HUES64 (cell line): ENCODE data around the gene FGF21.
A peak's percentile ranks its signal among the peaks of the same experiment; 100 is the strongest.

Source experiments
- H3K27ac ChIP-seq: 2 replicates; pipeline ENCODE4 v1.7.0; 2013; ENCODE audit warnings: low read depth, low read length, inconsistent platforms
- H3K27me3 ChIP-seq: 2 replicates; pipeline ENCODE4 v1.6.1; 2013; ENCODE audit warnings: mild to moderate bottlenecking, low read length; ENCODE audit not compliant: insufficient read depth
- H3K36me3 ChIP-seq: 2 replicates; pipeline ENCODE4 v1.6.1; 2013; ENCODE audit warnings: mild to moderate bottlenecking, low read length; ENCODE audit not compliant: insufficient read depth
- H3K4me1 ChIP-seq: 2 replicates; pipeline ENCODE4 v1.6.1; 2013; ENCODE audit warnings: mild to moderate bottlenecking, low read length, moderate library complexity; ENCODE audit not compliant: insufficient read depth
- H3K4me3 ChIP-seq: 2 replicates; pipeline ENCODE4 v1.5.1; 2013; ENCODE audit warnings: mild to moderate bottlenecking, low read length, moderate library complexity
- H3K9ac ChIP-seq: 2 replicates; pipeline ENCODE4 v1.6.1; 2013; ENCODE audit warnings: mild to moderate bottlenecking, low read depth, low read length
- H3K9me3 ChIP-seq: 2 replicates; pipeline ENCODE4 v1.6.1; 2013; ENCODE audit warnings: low read depth, low read length; ENCODE audit not compliant: insufficient read depth
- WGBS: fragments of 150-250, 120-280 bp; methylation state at CpG from one replicate; pipeline ENCODE4 v1.1.7; 2013; ENCODE audit warnings: missing lambda C conversion rate; 5-methylcytosine and 5-hydroxymethylcytosine counted together

Gene FGF21

DNA sequence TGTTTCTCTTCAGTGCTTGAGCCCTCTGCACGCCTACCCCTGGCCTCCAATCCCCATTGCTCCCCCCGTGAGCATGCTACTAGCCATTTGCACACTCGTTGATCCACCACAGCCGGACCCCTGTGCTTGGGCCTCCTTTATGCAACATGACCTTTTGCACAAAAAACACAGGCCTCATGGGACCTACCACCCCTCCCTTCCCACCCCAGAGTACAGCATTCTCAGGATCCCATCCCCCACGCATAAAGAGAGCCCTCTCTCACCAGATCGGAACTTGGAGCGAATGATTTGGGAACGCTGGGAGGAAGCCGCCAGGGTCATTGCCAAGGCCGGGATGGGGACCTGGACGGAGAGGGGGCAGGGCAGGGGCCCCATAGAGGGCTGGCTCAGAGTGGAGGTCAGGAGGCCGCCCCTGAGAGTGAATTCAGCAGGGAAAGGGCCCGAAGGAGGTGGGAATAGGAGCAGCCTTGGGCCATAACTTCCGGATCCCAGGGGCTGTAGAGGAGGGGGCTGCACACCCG is 36.6 kb upstream of the FGF21 start:
- no peak overlapping the region for H3K27ac ChIP-seq
- WGBS: 57% methylated on average over 15 of the region's 15 CpGs
- peaks cover 26% of the 10 kb centered on the region for H3K4me1 ChIP-seq
- H3K27me3 ChIP-seq: no peaks in the 10 kb centered on the region
- no peaks in the 10 kb centered on the region for H3K36me3 ChIP-seq
- no peak overlapping the region for H3K4me3 ChIP-seq
- no peaks in the 10 kb centered on the region for H3K9me3 ChIP-seq
- no peak overlapping the region for H3K9ac ChIP-seq

GRCh38 chr19:48719263-48720171 is 35.8 kb upstream of the FGF21 start, which contains the start of gene MAMSTR:
TSS of gene MAMSTR (minus strand) at chr19:48719725. CDS start at chr19:48719031, 694 bp downstream.
- peaks cover 26% of the 10 kb centered on the region for H3K4me1 ChIP-seq
- WGBS: 81% methylated on average over 33 of the region's 33 CpGs
- H3K36me3 ChIP-seq: no peaks in the 10 kb centered on the region
- H3K27ac ChIP-seq: no peak within 1 kb of the TSS
- H3K9me3 ChIP-seq: no peaks in the 10 kb centered on the region
- no peak within 1 kb of the TSS for H3K9ac ChIP-seq
- H3K4me3 ChIP-seq: peak within 1 kb of the TSS; percentile 82
- no peaks in the 10 kb centered on the region for H3K27me3 ChIP-seq

GRCh38 chr19:48720251-48720612 is 35.1 kb upstream of the FGF21 start:
- no peak overlapping the region for H3K27ac ChIP-seq
- no peaks in the 10 kb centered on the region for H3K9me3 ChIP-seq
- WGBS: 28% methylated on average over 12 of the region's 12 CpGs
- H3K4me3 ChIP-seq: peak overlapping the region; percentile 82
- H3K4me1 ChIP-seq: peaks cover 20% of the 10 kb centered on the region
- no peaks in the 10 kb centered on the region for H3K36me3 ChIP-seq
- H3K27me3 ChIP-seq: no peaks in the 10 kb centered on the region
- no peak overlapping the region for H3K9ac ChIP-seq

DNA sequence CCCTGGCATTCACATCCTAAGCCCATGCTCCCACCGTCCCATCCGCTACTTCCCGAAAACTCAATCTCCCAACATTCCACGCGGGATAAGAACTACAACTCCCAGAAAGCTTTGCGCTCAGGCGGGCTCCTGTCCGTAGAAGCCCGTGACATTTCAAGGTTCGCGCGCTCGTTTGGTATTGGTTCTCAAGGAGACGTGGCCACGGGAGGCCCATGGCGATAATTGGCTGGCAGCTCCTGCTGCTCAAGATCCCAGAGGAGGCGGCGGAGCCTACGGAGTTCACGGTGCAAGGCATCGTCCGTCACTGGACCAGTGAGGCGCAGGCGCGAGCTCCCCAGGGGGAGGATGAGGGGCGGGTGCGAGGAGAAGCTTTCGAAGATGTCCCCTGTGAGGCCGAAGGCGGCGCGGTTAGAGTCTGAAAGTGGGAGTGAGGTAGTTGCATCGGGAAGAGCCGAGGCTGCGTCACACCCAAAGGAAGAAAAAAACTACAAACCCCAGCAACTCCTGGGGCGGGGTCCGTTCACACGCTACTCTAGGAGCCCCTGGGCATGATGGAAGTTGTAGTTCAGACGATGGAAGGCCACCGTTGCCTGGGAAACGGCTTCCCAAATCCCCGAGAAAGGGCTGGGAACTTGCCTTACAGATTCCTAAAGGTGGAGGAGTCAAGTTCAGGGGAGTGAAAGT is 34.6 kb upstream of the FGF21 start:
- Histone ChIP-seq H3K36me3 (no peaks in the 10 kb centered on the region), H3K9me3 (no peaks in the 10 kb centered on the region), H3K4me1 (peaks cover 19% of the 10 kb centered on the region), H3K27ac (peak overlapping the region; percentile 75), H3K27me3 (no peaks in the 10 kb centered on the region), H3K4me3 (peak overlapping the region; percentile 82), H3K9ac (peak overlapping the region; percentile 84)
- under 1% methylated on average over 39 of the region's 42 CpGs for whole genome bisulfite sequencing

DNA sequence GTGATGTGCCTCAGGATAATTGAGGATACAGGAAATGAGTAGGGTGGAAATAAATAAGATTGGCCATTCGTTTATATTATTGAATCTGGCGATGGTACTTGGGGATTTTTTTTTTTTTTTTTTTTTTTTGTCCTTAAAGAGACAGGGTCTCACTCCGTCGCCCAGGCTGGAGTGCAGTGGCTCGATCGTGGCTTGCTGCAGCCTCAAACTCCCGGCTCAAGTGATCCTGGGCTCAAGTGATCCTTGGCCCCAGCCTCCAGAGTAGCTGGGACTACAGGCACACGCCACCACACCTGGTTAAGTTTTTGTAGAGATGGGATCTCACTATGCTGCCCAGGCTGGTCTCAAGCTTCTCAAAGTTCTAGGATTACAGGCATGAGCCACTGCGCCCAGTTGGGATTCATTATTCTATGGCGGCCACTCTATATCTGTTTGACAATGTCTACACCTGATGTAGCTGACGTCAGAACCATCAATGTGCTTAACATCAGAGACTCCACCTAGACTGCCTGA is 33.1 kb upstream of the FGF21 start:
- Histone ChIP-seq H3K36me3 (no peaks in the 10 kb centered on the region), H3K4me3 (no peak overlapping the region), H3K9me3 (no peaks in the 10 kb centered on the region), H3K27ac (no peak overlapping the region), H3K4me1 (peaks cover 11% of the 10 kb centered on the region; the same call in 1 of the 2 replicates), H3K9ac (no peak overlapping the region), H3K27me3 (no peaks in the 10 kb centered on the region)
- 92% methylated on average over 11 of the region's 11 CpGs for WGBS

- no peak overlapping the region for H3K4me3 ChIP-seq
- no peaks in the 10 kb centered on the region for H3K36me3 ChIP-seq
- H3K27ac ChIP-seq: no peak overlapping the region
- 64% methylated on average over 11 of the region's 11 CpGs for WGBS
- H3K9me3 ChIP-seq: no peaks in the 10 kb centered on the region
- H3K9ac ChIP-seq: no peak overlapping the region
- H3K4me1 ChIP-seq: peaks cover 2% of the 10 kb centered on the region; the same call in 1 of the 2 replicates
- no peaks in the 10 kb centered on the region for H3K27me3 ChIP-seq
Measured at GRCh38 chr19:48724796-48725753, 30.2 kb upstream of the FGF21 start.

- Histone ChIP-seq H3K9ac (no peak overlapping the region), H3K4me3 (no peak overlapping the region), H3K36me3 (no peaks in the 10 kb centered on the region), H3K27me3 (no peaks in the 10 kb centered on the region), H3K9me3 (no peaks in the 10 kb centered on the region), H3K27ac (no peak overlapping the region), H3K4me1 (no peaks in the 10 kb centered on the region)
- 98% methylated on average over 2 of the region's 2 CpGs for WGBS
Measured at GRCh38 chr19:48726556-48726955, 28.8 kb upstream of the FGF21 start.

DNA sequence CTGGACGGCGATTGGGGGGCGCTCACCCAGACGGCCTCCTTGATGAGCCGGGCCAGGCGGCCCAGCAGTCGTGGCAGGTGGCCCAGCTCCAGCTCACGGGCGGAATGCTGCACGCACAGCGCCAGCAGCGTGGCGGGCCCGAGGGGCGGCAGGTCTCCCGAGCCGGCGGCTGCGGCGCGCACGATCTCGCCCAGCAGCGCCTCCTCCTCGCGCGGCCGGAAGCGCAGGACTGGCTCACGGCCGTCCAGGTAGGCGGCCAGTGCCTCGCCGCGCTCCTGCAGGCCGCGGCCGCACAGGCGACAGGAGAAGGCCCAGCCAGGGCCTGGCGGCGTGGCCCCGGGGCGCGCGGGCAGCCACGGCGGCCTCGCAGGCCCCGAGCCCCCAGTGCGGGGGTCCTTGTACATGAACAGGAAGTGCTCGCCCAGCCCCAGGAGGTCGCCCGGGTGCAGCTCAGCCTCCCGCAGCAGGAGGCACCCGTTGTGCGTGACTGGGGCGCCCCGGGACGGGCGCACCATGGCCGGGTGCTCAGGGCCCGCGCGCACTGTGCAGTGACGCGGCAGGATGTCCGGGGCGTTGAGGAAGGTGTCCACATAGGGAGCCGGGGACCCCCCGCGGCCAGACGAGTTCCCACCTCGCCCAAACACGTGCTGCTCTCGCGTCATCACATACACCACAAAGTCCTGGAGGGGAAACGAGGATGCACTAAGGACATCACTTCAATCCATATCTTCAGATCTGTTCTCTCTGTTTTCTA is 26.2 kb upstream of the FGF21 start:
- Histone ChIP-seq H3K4me1 (no peaks in the 10 kb centered on the region), H3K9me3 (no peaks in the 10 kb centered on the region), H3K27me3 (no peaks in the 10 kb centered on the region), H3K4me3 (no peak overlapping the region), H3K27ac (no peak overlapping the region), H3K9ac (no peak overlapping the region), H3K36me3 (no peaks in the 10 kb centered on the region)
- WGBS: 95% methylated on average over 77 of the region's 77 CpGs

DNA sequence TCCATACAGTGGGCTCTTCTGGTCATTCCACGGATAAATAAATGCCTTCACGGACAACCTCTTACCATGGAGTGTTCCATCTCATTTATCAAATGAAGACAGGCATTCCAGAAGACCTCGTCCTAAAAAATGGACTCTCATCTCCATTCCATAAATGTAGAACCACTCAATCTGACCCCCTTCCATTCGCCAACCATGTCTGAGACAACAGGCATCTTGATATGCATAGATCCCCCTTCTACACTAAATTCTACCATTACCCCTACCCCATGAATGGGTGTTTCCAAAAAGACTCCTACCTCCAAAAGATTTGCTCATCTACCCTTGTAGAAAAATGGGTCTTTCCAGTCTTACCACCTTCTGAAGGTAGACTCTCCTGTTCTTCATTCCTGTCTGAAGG is 23.9 kb upstream of the FGF21 start:
- Histone ChIP-seq H3K4me1 (no peaks in the 10 kb centered on the region), H3K4me3 (no peak overlapping the region), H3K27ac (no peak overlapping the region), H3K36me3 (no peaks in the 10 kb centered on the region), H3K27me3 (no peaks in the 10 kb centered on the region), H3K9me3 (no peaks in the 10 kb centered on the region), H3K9ac (no peak overlapping the region)
- WGBS: 91% methylated on average over 4 of the region's 4 CpGs

- WGBS: 93% methylated on average over 9 of the region's 9 CpGs
- no peaks in the 10 kb centered on the region for H3K4me1 ChIP-seq
- no peak overlapping the region for H3K27ac ChIP-seq
- no peaks in the 10 kb centered on the region for H3K36me3 ChIP-seq
- no peak overlapping the region for H3K9ac ChIP-seq
- no peaks in the 10 kb centered on the region for H3K9me3 ChIP-seq
- peak overlapping the region; percentile 62 for H3K4me3 ChIP-seq
- H3K27me3 ChIP-seq: peaks cover 7% of the 10 kb centered on the region
Measured at GRCh38 chr19:48734625-48735024, 20.7 kb upstream of the FGF21 start.
